ENCODE measurements around the gene AFMID.

The AFMID gene

GRCh38 chr17:78240012-78240655 lies 53.0 kb downstream of the AFMID start:
- no peak for TF ChIP-seq TAF1 (IDR thresholded peaks at IDR 0.05; ENCODE audit: borderline replicate concordance, insufficient read depth, low read length)
- no peak for TF ChIP-seq POLR2AphosphoS5 (IDR thresholded peaks at IDR 0.05; ENCODE audit: low read depth, low read length)
- TF ChIP-seq, protein P1, sequence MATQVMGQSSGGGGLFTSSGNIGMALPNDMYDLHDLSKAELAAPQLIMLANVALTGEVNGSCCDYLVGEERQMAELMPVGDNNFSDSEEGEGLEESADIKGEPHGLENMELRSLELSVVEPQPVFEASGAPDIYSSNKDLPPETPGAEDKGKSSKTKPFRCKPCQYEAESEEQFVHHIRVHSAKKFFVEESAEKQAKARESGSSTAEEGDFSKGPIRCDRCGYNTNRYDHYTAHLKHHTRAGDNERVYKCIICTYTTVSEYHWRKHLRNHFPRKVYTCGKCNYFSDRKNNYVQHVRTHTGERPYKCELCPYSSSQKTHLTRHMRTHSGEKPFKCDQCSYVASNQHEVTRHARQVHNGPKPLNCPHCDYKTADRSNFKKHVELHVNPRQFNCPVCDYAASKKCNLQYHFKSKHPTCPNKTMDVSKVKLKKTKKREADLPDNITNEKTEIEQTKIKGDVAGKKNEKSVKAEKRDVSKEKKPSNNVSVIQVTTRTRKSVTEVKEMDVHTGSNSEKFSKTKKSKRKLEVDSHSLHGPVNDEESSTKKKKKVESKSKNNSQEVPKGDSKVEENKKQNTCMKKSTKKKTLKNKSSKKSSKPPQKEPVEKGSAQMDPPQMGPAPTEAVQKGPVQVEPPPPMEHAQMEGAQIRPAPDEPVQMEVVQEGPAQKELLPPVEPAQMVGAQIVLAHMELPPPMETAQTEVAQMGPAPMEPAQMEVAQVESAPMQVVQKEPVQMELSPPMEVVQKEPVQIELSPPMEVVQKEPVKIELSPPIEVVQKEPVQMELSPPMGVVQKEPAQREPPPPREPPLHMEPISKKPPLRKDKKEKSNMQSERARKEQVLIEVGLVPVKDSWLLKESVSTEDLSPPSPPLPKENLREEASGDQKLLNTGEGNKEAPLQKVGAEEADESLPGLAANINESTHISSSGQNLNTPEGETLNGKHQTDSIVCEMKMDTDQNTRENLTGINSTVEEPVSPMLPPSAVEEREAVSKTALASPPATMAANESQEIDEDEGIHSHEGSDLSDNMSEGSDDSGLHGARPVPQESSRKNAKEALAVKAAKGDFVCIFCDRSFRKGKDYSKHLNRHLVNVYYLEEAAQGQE (IDR thresholded peaks at IDR 0.05; ENCODE audit: insufficient read depth in 1 of 2, low read depth in 2 of 2, low read length in 2 of 2) = no peak
- TF ChIP-seq FOXP2 (optimal IDR thresholded peaks at IDR 0.05; ENCODE audit: borderline replicate concordance, extremely low read depth, extremely low read length, insufficient read depth) = no peak
- no peak for TF ChIP-seq SIN3A (IDR thresholded peaks at IDR 0.05; ENCODE audit: borderline replicate concordance, insufficient read depth, low read length)

GRCh38 chr17:78240839-78241238 lies 53.7 kb downstream of the AFMID start:
- TF ChIP-seq TAF1 (IDR thresholded peaks at IDR 0.05; ENCODE audit: borderline replicate concordance, insufficient read depth, low read length) (no peak), POLR2AphosphoS5 (IDR thresholded peaks at IDR 0.05; ENCODE audit: low read depth, low read length) (no peak), SIN3A (IDR thresholded peaks at IDR 0.05; ENCODE audit: borderline replicate concordance, insufficient read depth, low read length) (no peak), FOXP2 (optimal IDR thresholded peaks at IDR 0.05; ENCODE audit: borderline replicate concordance, extremely low read depth, extremely low read length, insufficient read depth) (no peak)
- TF ChIP-seq, protein P1 (IDR thresholded peaks at IDR 0.05; ENCODE audit: insufficient read depth in 1 of 2, low read depth in 2 of 2, low read length in 2 of 2) = no peak

DNA sequence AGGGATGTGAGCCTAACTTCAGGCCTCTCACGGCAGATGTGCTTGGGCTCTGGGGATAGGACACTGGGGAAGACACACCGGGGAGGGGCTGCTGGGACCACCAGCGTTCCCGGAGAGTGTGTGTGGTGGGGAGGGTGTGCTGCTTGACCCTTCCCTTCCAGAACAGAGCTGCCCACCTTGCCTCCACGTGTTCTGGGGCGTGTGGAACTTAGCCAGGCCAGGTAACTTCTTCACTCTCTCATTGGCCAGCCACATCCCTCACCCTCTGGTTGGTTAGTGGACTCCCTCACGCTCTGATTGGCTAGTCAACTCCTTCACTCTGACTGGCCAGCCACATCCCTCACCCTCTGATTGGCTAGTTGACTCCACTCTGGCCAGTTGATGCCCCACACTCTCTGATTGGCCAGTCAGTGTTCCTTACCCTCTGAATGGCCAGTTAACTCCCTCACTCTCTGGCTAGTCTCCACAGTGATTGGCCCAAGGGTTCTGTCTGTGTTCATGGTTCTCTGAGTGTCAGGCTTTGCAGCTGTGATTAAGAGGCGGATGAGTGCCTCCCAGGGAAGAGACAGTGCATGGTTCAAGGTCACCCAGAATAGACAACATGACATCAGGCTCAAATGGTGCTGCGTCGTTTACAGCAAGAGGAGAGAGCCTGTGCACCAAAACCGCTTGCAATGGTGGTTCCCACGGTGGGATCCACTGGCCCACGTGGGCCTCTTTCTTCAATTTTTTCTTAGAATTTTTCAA lies 54.3 kb downstream of the AFMID start:
- no peak for TF ChIP-seq FOXP2 (optimal IDR thresholded peaks at IDR 0.05; ENCODE audit: borderline replicate concordance, extremely low read depth, extremely low read length, insufficient read depth)
- TF ChIP-seq POLR2AphosphoS5 (IDR thresholded peaks at IDR 0.05; ENCODE audit: low read depth, low read length) = no peak
- no peak for TF ChIP-seq TAF1 (IDR thresholded peaks at IDR 0.05; ENCODE audit: borderline replicate concordance, insufficient read depth, low read length)
- TF ChIP-seq SIN3A (IDR thresholded peaks at IDR 0.05; ENCODE audit: borderline replicate concordance, insufficient read depth, low read length) = no peak
- TF ChIP-seq, protein P1 (IDR thresholded peaks at IDR 0.05; ENCODE audit: insufficient read depth in 1 of 2, low read depth in 2 of 2, low read length in 2 of 2) = no peak

- TF ChIP-seq FOXP2 (optimal IDR thresholded peaks at IDR 0.05; ENCODE audit: borderline replicate concordance, extremely low read depth, extremely low read length, insufficient read depth) = no peak
- no peak for TF ChIP-seq SIN3A (IDR thresholded peaks at IDR 0.05; ENCODE audit: borderline replicate concordance, insufficient read depth, low read length)
- TF ChIP-seq TAF1 (IDR thresholded peaks at IDR 0.05; ENCODE audit: borderline replicate concordance, insufficient read depth, low read length) = no peak
- no peak for TF ChIP-seq POLR2AphosphoS5 (IDR thresholded peaks at IDR 0.05; ENCODE audit: low read depth, low read length)
Observed at GRCh38 chr17:78242024-78242742, 55.0 kb downstream of the AFMID start.

- TF ChIP-seq SIN3A (IDR thresholded peaks at IDR 0.05; ENCODE audit: borderline replicate concordance, insufficient read depth, low read length) = no peak
- TF ChIP-seq POLR2AphosphoS5 (IDR thresholded peaks at IDR 0.05; ENCODE audit: low read depth, low read length) = no peak
Observed at GRCh38 chr17:78247304-78247703, 60.1 kb downstream of the AFMID start.
